ENCODE data around the gene OLFM1. TPM values are rescaled to one million over a fixed set of nuclear protein-coding genes. Genes with fewer than 3 reads are reported as not detected.

The OLFM1 gene
- total and polyA plus RNA-seq, 2 of the 4 experiments (the other 2 are of a cell fraction), result 0.36 to 0.38 TPM

- H4K5ac ChIP-seq (ENCODE audit: low read depth, low read length), result no peak overlapping the region
- H3K56ac ChIP-seq (ENCODE audit: extremely low read depth, insufficient read depth, low read length), result no peak overlapping the region
- no peak overlapping the region for H3K18ac ChIP-seq (ENCODE audit: low read depth, low read length)
- WGBS, 2 experiments (ENCODE audit: extremely low coverage in 2 of 2, insufficient read length in 1 of 2), result 56% methylated on average over 11 of the region's 14 CpGs; no CpG with 5 or more reads in 1 of the 2 experiments
- no peak overlapping the region for H2AK9ac ChIP-seq (replicated peaks; ENCODE audit: low read depth, low read length, poor library complexity)
- no peak overlapping the region for H4K91ac ChIP-seq (ENCODE audit: insufficient read depth, low read depth, low read length)
- H2BK15ac ChIP-seq (ENCODE audit: low read depth, low read length), result no peak overlapping the region
- no peaks in the 10 kb centered on the region for H3K36me3 ChIP-seq (ENCODE audit: control insufficient read depth, insufficient read depth, low read length)
- no peaks in the 10 kb centered on the region for H3K4me1 ChIP-seq (ENCODE audit: control insufficient read depth, insufficient read depth, low read length)
- no peak overlapping the region for H2AK5ac ChIP-seq (ENCODE audit: low read depth, low read length)
- H4K8ac ChIP-seq (ENCODE audit: low read depth in 2 of 2, low read length in 2 of 2), result no peak overlapping the region
- H3K9me1 ChIP-seq (ENCODE audit: insufficient read depth, low read length), result no peaks in the 10 kb centered on the region
- H3K23ac ChIP-seq (ENCODE audit: low read depth, low read length), result no peak overlapping the region
- no peaks in the 10 kb centered on the region for H3K9me3 ChIP-seq (ENCODE audit: control insufficient read depth, insufficient read depth, low read length)
- H3K4ac ChIP-seq (ENCODE audit: low read depth, low read length), result no peak overlapping the region
- H2BK20ac ChIP-seq (ENCODE audit: low read depth, low read length), result no peak overlapping the region
- no peaks in the 10 kb centered on the region for H3K79me1 ChIP-seq (ENCODE audit: low read depth in 1 of 2, low read length in 2 of 2)
- H2BK120ac ChIP-seq (ENCODE audit: low read depth, low read length), result no peak overlapping the region
- H3K27ac ChIP-seq (ENCODE audit: insufficient read depth, low read length), result no peak overlapping the region
- no peak overlapping the region for H3K14ac ChIP-seq (replicated peaks; ENCODE audit: low read depth, low read length)
- BruUV-seq (replicated peaks), result no TSS peak
- ChIA-PET POLR2A (ENCODE audit: unreplicated experiment) (no interaction called here), CTCF (no interaction called here)
- intact Hi-C loops (cut with micrococcal nuclease), result no loop called here
- no peak for ATAC-seq (ENCODE audit: low read depth)
- in situ Hi-C loops (cut with MboI; ENCODE audit: low sequenced_read_pairs), result no loop called here
- no peak overlapping the region for H3K9ac ChIP-seq (ENCODE audit: low read depth, low read length)
- H2AFZ ChIP-seq (replicated peaks; ENCODE audit: low read length, poor library complexity), result no peak overlapping the region
- H4K20me1 ChIP-seq (ENCODE audit: insufficient read depth, low read length), result no peaks in the 10 kb centered on the region
- dilution Hi-C loops (cut with HindIII; ENCODE audit: low sequenced_read_pairs, unreplicated experiment), result no loop called here
- H3K27me3 ChIP-seq (ENCODE audit: control insufficient read depth, insufficient read depth, low read length), result peaks cover 2% of the 10 kb centered on the region; the same call in 1 of the 2 replicates
- H3K4me2 ChIP-seq (ENCODE audit: low read depth, low read length), result no peak overlapping the region
- no peak overlapping the region for H2BK5ac ChIP-seq (ENCODE audit: low read depth, low read length, poor library complexity, severe bottlenecking)
- TF ChIP-seq ELK1 (IDR thresholded peaks at IDR 0.05; ENCODE audit: borderline replicate concordance, low read depth, low read length), result no peak
- TF ChIP-seq POLR2A (IDR thresholded peaks at IDR 0.05; ENCODE audit: low read depth, low read length), result no peak
- TF ChIP-seq FOS (IDR thresholded peaks at IDR 0.05; ENCODE audit: low read depth, low read length), result no peak
- TF ChIP-seq RAD21 (IDR thresholded peaks at IDR 0.05; ENCODE audit: low read length), result no peak
- TF ChIP-seq USF2 (IDR thresholded peaks at IDR 0.05; ENCODE audit: low read depth, low read length), result no peak
- no peak for TF ChIP-seq BHLHE40 (IDR thresholded peaks at IDR 0.05; ENCODE audit: low read depth, low read length)
- no peak for TF ChIP-seq MXI1 (IDR thresholded peaks at IDR 0.05; ENCODE audit: borderline replicate concordance, low read depth, low read length)
- TF ChIP-seq CEBPB (IDR thresholded peaks at IDR 0.05; ENCODE audit: low read depth, low read length), result no peak
- no peak for TF ChIP-seq RCOR1 (IDR thresholded peaks at IDR 0.05; ENCODE audit: insufficient replicate concordance, low read length)
- no peak for TF ChIP-seq CTCF (conservative IDR thresholded peaks at IDR 0.05; ENCODE audit: low read depth, low read length)
- no peak for TF ChIP-seq NFE2L2 (IDR thresholded peaks at IDR 0.05; ENCODE audit: low read depth, low read length)
- no peak for TF ChIP-seq MAZ (IDR thresholded peaks at IDR 0.05; ENCODE audit: borderline replicate concordance, low read depth, low read length)
- no peak for TF ChIP-seq RFX5 (IDR thresholded peaks at IDR 0.05; ENCODE audit: low read depth, low read length)
- TF ChIP-seq MAFK (IDR thresholded peaks at IDR 0.05; ENCODE audit: low read depth, low read length), result no peak
- TF ChIP-seq SMC3 (IDR thresholded peaks at IDR 0.05; ENCODE audit: low read depth, low read length), result no peak
- no peak for TF ChIP-seq CHD1 (IDR thresholded peaks at IDR 0.05; ENCODE audit: low read depth, low read length)
- H3K4me3 ChIP-seq (ENCODE audit: insufficient read depth, low read depth, low read length), result no peak overlapping the region
- no peak for DNase-seq
Observed at GRCh38 chr9:135039266-135039870, 48.1 kb upstream of the OLFM1 start.

All from IMR-90 (cell line).